ENCODE data around the gene ATP13A5.

DNA sequence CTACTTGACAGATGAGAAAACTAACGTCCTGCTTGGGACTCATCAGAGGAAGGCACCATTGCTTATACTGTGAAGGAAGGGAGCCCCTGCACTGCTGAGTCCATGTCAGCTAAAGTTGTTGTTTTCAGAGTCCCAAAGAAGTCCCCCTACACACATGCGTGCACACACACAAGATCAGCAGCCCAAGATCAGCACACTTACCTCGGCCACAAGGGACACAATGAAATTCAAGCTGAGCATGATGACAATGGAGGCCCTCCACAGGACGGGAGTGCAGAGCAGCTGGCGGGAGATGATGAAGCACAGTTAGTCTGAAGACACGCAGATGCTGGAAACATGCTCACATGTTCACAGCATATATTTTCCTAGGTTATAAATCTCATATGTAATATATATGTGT, 28.6 kb upstream of the ATP13A5 start:
- TF ChIP-seq EZH2 (IDR thresholded peaks at IDR 0.05; ENCODE audit: borderline replicate concordance, low read length) (no peak), CTCF (conservative IDR thresholded peaks at IDR 0.05 in 1 of 2, IDR thresholded peaks at IDR 0.05 in 1 of 2; ENCODE audit: extremely low read depth in 1 of 2, insufficient read depth in 1 of 2, low read depth in 1 of 2, low read length in 2 of 2) (no peak)

All from mammary epithelial cell (primary cell).